H1 (cell line): ENCODE measurements around the gene P3H4. TPM values are rescaled to one million over a fixed set of nuclear protein-coding genes. Genes with fewer than 3 reads are reported as not detected.
A peak's percentile ranks its signal among the peaks of the same experiment; 100 is the strongest.

Source experiments
- CTCF ChIA-PET: fragments of 300-600 bp; sonication (Branson Sonifier 250); formaldehyde crosslinking; loops from one replicate; lab custom pipeline; 2021; ENCODE audit not compliant: partially characterized antibody; lab: Charles Lee
- POLR2A ChIA-PET: fragments of 300-600 bp; sonication (Branson Sonifier 250); formaldehyde crosslinking; loops from one replicate; lab custom pipeline; 2021; ENCODE audit warnings: inconsistent platforms; ENCODE audit not compliant: partially characterized antibody; lab: Charles Lee
- DNase-seq, 2 experiments: peaks; one replicate each; pipeline versions ENCODE4 v3.0.0 to v3.0.0-alpha.2; 2010 to 2022; ENCODE audit warnings: low spot score in 2 of 2, low read depth in 1 of 2, mixed read lengths in 1 of 2
- FAIRE-seq: peaks from 2 replicates; lab custom pipeline; 2011; peaks lifted over from hg19 to GRCh38; lab: Jason Lieb, UNC
- H2AFZ ChIP-seq: 2 replicates; pipeline ENCODE4 v1.8.1; 2012; ENCODE audit warnings: low read length, inconsistent platforms
- H2AK5ac ChIP-seq: 2 replicates; pipeline ENCODE4 v1.6.1; 2013; ENCODE audit warnings: low read depth, low read length
- H2BK120ac ChIP-seq: replicated peaks from 2 replicates; pipeline ENCODE3; 2013; ENCODE audit warnings: low read depth, low read length, inconsistent platforms
- H2BK12ac ChIP-seq: 2 replicates; pipeline ENCODE4 v1.6.1; 2013; ENCODE audit warnings: low read depth, low read length
- H2BK15ac ChIP-seq: 2 replicates; pipeline ENCODE4 v1.6.1; 2013; ENCODE audit warnings: low read length
- H2BK20ac ChIP-seq: 2 replicates; pipeline ENCODE4 v1.6.1; 2013; ENCODE audit warnings: low read length
- H2BK5ac ChIP-seq: 2 replicates; pipeline ENCODE4 v1.6.1; 2013; ENCODE audit warnings: low read depth, low read length
- H3K14ac ChIP-seq: 2 replicates; pipeline ENCODE4 v1.6.1; 2013; ENCODE audit warnings: inconsistent platforms; ENCODE audit not compliant: insufficient read length
- H3K18ac ChIP-seq: 2 replicates; pipeline ENCODE4 v1.6.1; 2013; ENCODE audit warnings: low read length; ENCODE audit errors: extremely low read depth
- H3K23ac ChIP-seq: 2 replicates; pipeline ENCODE4 v1.6.1; 2013; ENCODE audit warnings: inconsistent platforms; ENCODE audit not compliant: insufficient read length
- H3K23me2 ChIP-seq: 2 replicates; pipeline ENCODE4 v1.6.1; 2013; ENCODE audit warnings: low read depth, low read length
- H3K27ac ChIP-seq: 2 replicates; pipeline ENCODE4 v1.6.1; 2011; ENCODE audit warnings: low read depth, low read length, inconsistent platforms
- H3K27me3 ChIP-seq, 4 experiments: replicated peaks in 1 of 4; 1 replicate in 1 of 4; 2 replicates in 3 of 4; pipeline versions ENCODE4 v1.6.1 to v1.8.1; 2011 to 2013; ENCODE audit warnings: low read length in 3 of 4, mild to moderate bottlenecking in 3 of 4, inconsistent platforms in 2 of 4, mixed read lengths in 2 of 4, moderate library complexity in 1 of 4; ENCODE audit not compliant: control insufficient read depth in 3 of 4, insufficient read depth in 3 of 4; ENCODE audit errors: extremely low read depth in 1 of 4
- H3K36me3 ChIP-seq, 4 experiments: 2 replicates each; pipeline versions ENCODE4 v1.6.1 to v1.8.1; 2011 to 2013; ENCODE audit warnings: mild to moderate bottlenecking in 4 of 4, low read length in 3 of 4, moderate library complexity in 2 of 4, control low read depth in 1 of 4, inconsistent platforms in 1 of 4; ENCODE audit not compliant: insufficient read depth in 4 of 4, control insufficient read depth in 2 of 4
- H3K4ac ChIP-seq: replicated peaks from 2 replicates; pipeline ENCODE3; 2013; ENCODE audit warnings: low read length, low read depth, mixed read lengths, inconsistent platforms; ENCODE audit not compliant: insufficient read length
- H3K4me1 ChIP-seq, 4 experiments: replicated peaks in 1 of 4; 1 replicate in 1 of 4; 2 replicates in 3 of 4; pipeline versions ENCODE4 v1.6.1 to v1.8.1; 2011 to 2013; ENCODE audit warnings: low read length in 3 of 4, inconsistent platforms in 2 of 4, mixed read lengths in 1 of 4; ENCODE audit not compliant: insufficient read depth in 4 of 4, control insufficient read depth in 3 of 4
- H3K4me2 ChIP-seq, 2 experiments: 2 replicates each; pipeline versions ENCODE4 v1.6.1 to v1.8.1; 2011 to 2013; ENCODE audit warnings: low read depth in 2 of 2, low read length in 2 of 2, control low read depth in 1 of 2, inconsistent platforms in 1 of 2, mild to moderate bottlenecking in 1 of 2; ENCODE audit not compliant: insufficient read depth in 1 of 2
- H3K4me3 ChIP-seq, 4 experiments: fragments of 200-600, 300-600 bp in 1 of 4; sonication (generic), shearing (Covaris generic), sonication (Bioruptor Twin) in 1 of 4; 2 replicates each; pipeline versions ENCODE4 v1.5.1 to v1.8.1; 2011 to 2016; ENCODE audit warnings: low read length in 4 of 4, low read depth in 3 of 4, control low read depth in 2 of 4, inconsistent platforms in 2 of 4, mild to moderate bottlenecking in 2 of 4, mixed read lengths in 1 of 4, moderate library complexity in 1 of 4; ENCODE audit not compliant: insufficient read depth in 2 of 4; ENCODE audit errors: extremely low read depth in 1 of 4
- H3K56ac ChIP-seq: replicated peaks from 2 replicates; pipeline ENCODE3; 2013; ENCODE audit warnings: low read depth, mild to moderate bottlenecking, mixed read lengths, low read length, inconsistent platforms; ENCODE audit not compliant: insufficient read length
- H3K79me1 ChIP-seq: 2 replicates; pipeline ENCODE4 v1.6.1; 2013; ENCODE audit warnings: low read depth, low read length, control low read depth
- H3K79me2 ChIP-seq, 2 experiments: 2 replicates each; pipeline versions ENCODE4 v1.6.1 to v1.8.1; 2012 to 2013; ENCODE audit warnings: low read length in 2 of 2, mild to moderate bottlenecking in 2 of 2, inconsistent platforms in 1 of 2; ENCODE audit not compliant: insufficient read depth in 2 of 2, control insufficient read depth in 1 of 2
- H3K9ac ChIP-seq, 4 experiments: replicated peaks in 1 of 4; 1 replicate in 1 of 4; 2 replicates in 3 of 4; pipeline versions ENCODE4 v1.6.1 to v1.8.1; 2011 to 2013; ENCODE audit warnings: low read depth in 3 of 4, low read length in 3 of 4, control low read depth in 2 of 4, mild to moderate bottlenecking in 2 of 4, moderate library complexity in 2 of 4, inconsistent platforms in 1 of 4; ENCODE audit errors: extremely low read depth in 1 of 4
- H3K9me3 ChIP-seq, 2 experiments: 2 replicates each; pipeline versions ENCODE4 v1.6.1 to v1.8.1; 2012 to 2013; ENCODE audit warnings: mild to moderate bottlenecking in 2 of 2, moderate library complexity in 2 of 2, control low read depth in 1 of 2, inconsistent platforms in 1 of 2, low read depth in 1 of 2, low read length in 1 of 2, mixed read lengths in 1 of 2; ENCODE audit not compliant: insufficient read depth in 2 of 2
- H4K20me1 ChIP-seq, 2 experiments: replicated peaks in 1 of 2; 2 replicates each; pipeline versions ENCODE3 to v1.8.1; 2011 to 2013; ENCODE audit warnings: inconsistent platforms in 2 of 2, low read length in 2 of 2, mild to moderate bottlenecking in 1 of 2; ENCODE audit not compliant: insufficient read depth in 2 of 2, control insufficient read depth in 1 of 2
- H4K5ac ChIP-seq: 2 replicates; pipeline ENCODE4 v1.6.1; 2013; ENCODE audit warnings: low read length, low read depth, mixed read lengths, inconsistent platforms; ENCODE audit not compliant: insufficient read length
- H4K8ac ChIP-seq: 2 replicates; pipeline ENCODE4 v1.8.0; 2013; ENCODE audit warnings: mild to moderate bottlenecking, moderate library complexity, low read length, inconsistent platforms; ENCODE audit not compliant: insufficient read depth; ENCODE audit errors: extremely low read depth
- H4K91ac ChIP-seq: replicated peaks from 2 replicates; pipeline ENCODE3; 2013; ENCODE audit warnings: low read length, mixed read lengths, inconsistent platforms; ENCODE audit not compliant: insufficient read length
- CBX8 ChIP-seq: fragments of 300-800, 300-1000 bp; sonication (generic); IDR thresholded peaks from 2 replicates; pipeline ENCODE4 v1.7.1; 2016; ENCODE audit warnings: low read depth, low read length, borderline replicate concordance
- CEBPB ChIP-seq: IDR thresholded peaks from 2 replicates; pipeline ENCODE4 v1.6.1; 2012; ENCODE audit warnings: low read depth, low read length
- CHD1 ChIP-seq: IDR thresholded peaks from 2 replicates; pipeline ENCODE4 v1.6.1; 2012; ENCODE audit warnings: low read depth, low read length, improper control_type of control experiment
- CHD2 ChIP-seq: IDR thresholded peaks from 2 replicates; pipeline ENCODE4 v1.6.1; 2012; ENCODE audit warnings: low read length, improper control_type of control experiment
- GABPA ChIP-seq: IDR thresholded peaks from 2 replicates; pipeline ENCODE4 v1.6.1; 2011; ENCODE audit warnings: mild to moderate bottlenecking, low read length, moderate library complexity, borderline replicate concordance; ENCODE audit not compliant: insufficient read depth
- KDM1A ChIP-seq: fragments of 200-600, 300-600 bp; sonication (generic); IDR thresholded peaks from 2 replicates; pipeline ENCODE4 v1.7.1; 2016; ENCODE audit warnings: mild to moderate bottlenecking, low read length, borderline replicate concordance
- POLR2AphosphoS5 ChIP-seq: IDR thresholded peaks from 2 replicates; pipeline ENCODE4 v1.6.1; 2011; ENCODE audit warnings: low read depth, low read length
- POU5F1 ChIP-seq: IDR thresholded peaks from 2 replicates; pipeline ENCODE4 v1.6.1; 2011; ENCODE audit warnings: low read depth, mild to moderate bottlenecking, low read length, moderate library complexity
- RBBP5 ChIP-seq: IDR thresholded peaks from 2 replicates; pipeline ENCODE4 v1.7.1; 2012; ENCODE audit warnings: low read depth, mild to moderate bottlenecking, inconsistent platforms, low read length, moderate library complexity, borderline replicate concordance
- WGBS, 2 experiments: shearing (Covaris generic) in 1 of 2; methylation state at CpG; one replicate each; pipeline versions ENCODE4 v1.1.6 to v1.1.7; 2013 to 2015; ENCODE audit warnings: low lambda C conversion rate in 2 of 2, mixed read lengths in 2 of 2, inconsistent platforms in 1 of 2, low coverage in 1 of 2, missing lambda C conversion rate in 1 of 2; ENCODE audit not compliant: insufficient replicate concordance in 2 of 2, insufficient coverage in 1 of 2, insufficient read length in 1 of 2; ENCODE audit errors: extremely low coverage in 1 of 2, missing lambda C conversion rate in 1 of 2; 5-methylcytosine and 5-hydroxymethylcytosine counted together
- polyA plus RNA-seq, 7 experiments: library from polyadenylated mRNA; depleted of rRNA in 3 of 7; stranded (reverse) in 5 of 7; unstranded in 2 of 7; fragments of >200 nt in 5 of 7; fragments of 200-250 nt in 2 of 7; gene quantifications; 1 replicate in 5 of 7; 2 replicates in 1 of 7; 4 replicates in 1 of 7; pipeline versions ENCODE4 v1.2.1 to v1.2.3, GENCODE V29; 2011 to 2013; ENCODE audit warnings: missing spikeins in 2 of 7, mixed read lengths in 2 of 7
- total RNA-seq: library from RNA; stranded (reverse); fragmentation: NEBNext Ultra II Directional; extraction: Animal tissue kit (Norgen Biotek cat#: 25700); gene quantifications from 2 replicates; pipeline ENCODE4 v1.2.1, GENCODE V29; 2021
- TF ChIP-seq, protein P1 (sequence below), 3 experiments: IDR thresholded peaks; 1 replicate in 2 of 3; 2 replicates in 1 of 3; pipeline versions ENCODE4 v1.5.1 to v1.6.1; 2011; ENCODE audit warnings: low read length in 3 of 3, mild to moderate bottlenecking in 3 of 3, inconsistent platforms in 2 of 3, low read depth in 1 of 3, moderate library complexity in 1 of 3; ENCODE audit not compliant: insufficient read depth in 1 of 3; ENCODE audit errors: control extremely low read depth in 1 of 3

The P3H4 gene
- total and polyA plus RNA-seq, 2 of the 8 experiments (the other 6 are each of a cell fraction or from before 2014, with no cell fraction given), result 23.4 to 26.7 TPM

GRCh38 chr17:41773731-41774193 lies 38.0 kb downstream of the P3H4 start:
- Histone ChIP-seq H3K4me3 (no peak overlapping the region), H3K18ac (no peak overlapping the region; the same call in 1 of the 2 replicates), H3K27ac (no peak overlapping the region), H3K4ac (no peak overlapping the region), H2BK20ac (peak overlapping the region; percentile 89; the same call in 1 of the 2 replicates), H3K23ac (no peak overlapping the region), H3K79me1 (peaks cover 19% of the 10 kb centered on the region), H4K91ac (no peak overlapping the region), H2BK5ac (peak overlapping the region; percentile 88), H2AK5ac (peak overlapping the region; percentile 11; the same call in 1 of the 2 replicates), H3K79me2 (peaks cover 0 to 35% of the 10 kb centered on the region in 2 experiments; a peak in 2 of 4 replicates), H3K4me1 (peaks cover 0 to 51% (median 34%) of the 10 kb centered on the region in 4 experiments; a peak in 6 of 7 replicates), H2BK15ac (peak overlapping the region; percentile 75; the same call in 1 of the 2 replicates), H3K4me2 (peak overlapping the region in 1 of 2 experiments; percentile 37; a peak in 1 of 4 replicates), H4K20me1 (peaks cover 6 to 23% of the 10 kb centered on the region in 2 experiments), H3K9me3 (no peaks in the 10 kb centered on the region), H4K5ac (no peak overlapping the region), H3K9ac (peak overlapping the region in 1 of 4 experiments; percentile 38; a peak in 1 of 7 replicates), H4K8ac (no peak overlapping the region), H3K36me3 (peaks cover 6 to 20% (median 17%) of the 10 kb centered on the region in 4 experiments; a peak in 5 of 8 replicates), H3K27me3 (no peaks in the 10 kb centered on the region), H2BK12ac (peak overlapping the region; percentile 90; the same call in 1 of the 2 replicates), H3K23me2 (no peaks in the 10 kb centered on the region; the same call in 1 of the 2 replicates), H3K14ac (no peak overlapping the region), H2BK120ac (no peak overlapping the region), H3K56ac (no peak overlapping the region), H2AFZ (no peak overlapping the region)
- POLR2A ChIA-PET, result interaction anchor here (0.7 to 7.5 kb wide), 11 partner anchors 12 to 91 kb away, joined by 3 to 83 read pairs (median 4); partner anchors contain the start of genes EIF1, JUP and KLHL11
- FAIRE-seq (no peak), DNase-seq (no peak)
- WGBS, 2 experiments, result 88% methylated on average over 8 of the region's 8 CpGs; no CpG with 5 or more reads in 1 of the 2 experiments
- CTCF ChIA-PET, result interaction anchor here (1.1 to 5.3 kb wide), 11 partner anchors 10 to 38 kb away, joined by 3 to 33 read pairs (median 8); partner anchors contain the start of genes JUP and P3H4
- no peak for TF ChIP-seq POU5F1
- TF ChIP-seq, protein P1, sequence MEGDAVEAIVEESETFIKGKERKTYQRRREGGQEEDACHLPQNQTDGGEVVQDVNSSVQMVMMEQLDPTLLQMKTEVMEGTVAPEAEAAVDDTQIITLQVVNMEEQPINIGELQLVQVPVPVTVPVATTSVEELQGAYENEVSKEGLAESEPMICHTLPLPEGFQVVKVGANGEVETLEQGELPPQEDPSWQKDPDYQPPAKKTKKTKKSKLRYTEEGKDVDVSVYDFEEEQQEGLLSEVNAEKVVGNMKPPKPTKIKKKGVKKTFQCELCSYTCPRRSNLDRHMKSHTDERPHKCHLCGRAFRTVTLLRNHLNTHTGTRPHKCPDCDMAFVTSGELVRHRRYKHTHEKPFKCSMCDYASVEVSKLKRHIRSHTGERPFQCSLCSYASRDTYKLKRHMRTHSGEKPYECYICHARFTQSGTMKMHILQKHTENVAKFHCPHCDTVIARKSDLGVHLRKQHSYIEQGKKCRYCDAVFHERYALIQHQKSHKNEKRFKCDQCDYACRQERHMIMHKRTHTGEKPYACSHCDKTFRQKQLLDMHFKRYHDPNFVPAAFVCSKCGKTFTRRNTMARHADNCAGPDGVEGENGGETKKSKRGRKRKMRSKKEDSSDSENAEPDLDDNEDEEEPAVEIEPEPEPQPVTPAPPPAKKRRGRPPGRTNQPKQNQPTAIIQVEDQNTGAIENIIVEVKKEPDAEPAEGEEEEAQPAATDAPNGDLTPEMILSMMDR (IDR thresholded peaks at IDR 0.05; ENCODE audit: control extremely low read depth in 1 of 3, insufficient read depth in 1 of 3, low read depth in 1 of 3, low read length in 3 of 3), result no peak
- no peak for TF ChIP-seq POLR2AphosphoS5
- no peak for TF ChIP-seq RBBP5
- TF ChIP-seq KDM1A, result no peak
- TF ChIP-seq CBX8, result no peak
- TF ChIP-seq CHD1, result no peak
- TF ChIP-seq GABPA, result no peak
- no peak for TF ChIP-seq CEBPB
- no peak for TF ChIP-seq CHD2
